ENCODE results near the gene NKX2-1. TPM values are rescaled to one million over a fixed set of nuclear protein-coding genes. Genes with fewer than 3 reads are reported as not detected.
A peak's percentile ranks its signal among the peaks of the same experiment; 100 is the strongest.

NKX2-1 gene
- total RNA-seq, 2 experiments from 2014 or later = not detected

- H3K9me3 ChIP-seq (ENCODE audit: control insufficient read depth in 1 of 2, insufficient read depth in 1 of 2, low read length in 2 of 2) = peaks cover 5 to 37% of the 10 kb centered on the region in 2 experiments
- POLR2A ChIA-PET = no interaction called here
- ATAC-seq (ENCODE audit: poor library complexity) (no peak), DNase-seq (no peak)
- H3K27me3 Mint-ChIP-seq = peaks cover 81% of the 10 kb centered on the region
- no peaks in the 10 kb centered on the region for H3K36me3 ChIP-seq (ENCODE audit: insufficient read depth, low read length)
- H3K4me3 ChIP-seq (ENCODE audit: low read length) = no peak overlapping the region
- no peak overlapping the region for H3K27ac ChIP-seq (ENCODE audit: low read depth in 1 of 2, low read length in 2 of 2)
- no peak for TF ChIP-seq CTCF (IDR thresholded peaks at IDR 0.05)
- no peaks in the 10 kb centered on the region for H3K36me3 Mint-ChIP-seq (ENCODE audit: low read depth)
- peaks cover 4% of the 10 kb centered on the region for H3K9me3 Mint-ChIP-seq
- peaks cover 5% of the 10 kb centered on the region for H3K4me1 ChIP-seq (ENCODE audit: insufficient read depth, low read length)
- CTCF ChIA-PET = no interaction called here
- peaks cover 63 to 91% of the 10 kb centered on the region in 2 experiments for H3K27me3 ChIP-seq (ENCODE audit: control insufficient read depth in 1 of 2, insufficient read depth in 2 of 2, low read length in 2 of 2)
- H3K4me1 Mint-ChIP-seq (ENCODE audit: low read depth) = peaks cover 23% of the 10 kb centered on the region
- peak overlapping the region; percentile 27 for H3K4me3 Mint-ChIP-seq
- intact Hi-C loops (cut with DNase I, micrococcal nuclease) = no loop called here
- H3K27ac Mint-ChIP-seq = no peak overlapping the region
These were observed 13.1 kb downstream of the NKX2-1 start for GRCh38 chr14:36506732-36507614.

GRCh38 chr14:36505892-36506731 lies 13.9 kb downstream of the NKX2-1 start:
- Mint-ChIP-seq H3K36me3 (ENCODE audit: low read depth) (no peaks in the 10 kb centered on the region), H3K4me1 (ENCODE audit: low read depth) (peaks cover 23% of the 10 kb centered on the region), H3K27me3 (peaks cover 86% of the 10 kb centered on the region), H3K27ac (no peak overlapping the region), H3K4me3 (peak overlapping the region; percentile 27), H3K9me3 (peaks cover 4% of the 10 kb centered on the region)
- Histone ChIP-seq H3K4me3 (ENCODE audit: low read length) (no peak overlapping the region), H3K36me3 (ENCODE audit: insufficient read depth, low read length) (no peaks in the 10 kb centered on the region), H3K4me1 (ENCODE audit: insufficient read depth, low read length) (peaks cover 5% of the 10 kb centered on the region), H3K27ac (ENCODE audit: low read depth in 1 of 2, low read length in 2 of 2) (no peak overlapping the region), H3K27me3 (ENCODE audit: control insufficient read depth in 1 of 2, insufficient read depth in 2 of 2, low read length in 2 of 2) (peaks cover 59 to 94% of the 10 kb centered on the region in 2 experiments), H3K9me3 (ENCODE audit: control insufficient read depth in 1 of 2, insufficient read depth in 1 of 2, low read length in 2 of 2) (peaks cover 5 to 37% of the 10 kb centered on the region in 2 experiments)
- no peak for DNase-seq
- POLR2A ChIA-PET = no interaction called here
- intact Hi-C loops (cut with DNase I, micrococcal nuclease) = no loop called here
- TF ChIP-seq CTCF (IDR thresholded peaks at IDR 0.05) = no peak
- CTCF ChIA-PET = no interaction called here
- no peak for ATAC-seq (ENCODE audit: poor library complexity)

GRCh38 chr14:36505181-36505815 lies 14.7 kb downstream of the NKX2-1 start:
- Histone ChIP-seq H3K27ac (ENCODE audit: low read depth in 1 of 2, low read length in 2 of 2) (no peak overlapping the region), H3K36me3 (ENCODE audit: insufficient read depth, low read length) (no peaks in the 10 kb centered on the region), H3K9me3 (ENCODE audit: control insufficient read depth in 1 of 2, insufficient read depth in 1 of 2, low read length in 2 of 2) (peaks cover 5 to 34% of the 10 kb centered on the region in 2 experiments), H3K4me1 (ENCODE audit: insufficient read depth, low read length) (peaks cover 5% of the 10 kb centered on the region), H3K4me3 (ENCODE audit: low read length) (no peak overlapping the region), H3K27me3 (ENCODE audit: control insufficient read depth in 1 of 2, insufficient read depth in 2 of 2, low read length in 2 of 2) (peaks cover 55 to 94% of the 10 kb centered on the region in 2 experiments)
- TF ChIP-seq CTCF (IDR thresholded peaks at IDR 0.05) = no peak
- Mint-ChIP-seq H3K36me3 (ENCODE audit: low read depth) (no peaks in the 10 kb centered on the region), H3K27me3 (peaks cover 83% of the 10 kb centered on the region), H3K4me3 (no peak overlapping the region), H3K9me3 (peaks cover 4% of the 10 kb centered on the region), H3K27ac (no peak overlapping the region), H3K4me1 (ENCODE audit: low read depth) (peaks cover 23% of the 10 kb centered on the region)
- intact Hi-C loops (cut with DNase I, micrococcal nuclease) = no loop called here
- CTCF ChIA-PET = no interaction called here
- ATAC-seq (ENCODE audit: poor library complexity) = no peak
- no peak for DNase-seq
- POLR2A ChIA-PET = no interaction called here
